K562 (cell line): ENCODE data around the gene FOXK2. TPM values are rescaled to one million over a fixed set of nuclear protein-coding genes. Genes with fewer than 3 reads are reported as not detected.

Experiments used
- L3MBTL2 ChIP-seq: fragments of 450-650 bp; IDR thresholded peaks from 2 replicates; pipeline ENCODE4 v1.6.1; 2016; ENCODE audit warnings: mild to moderate bottlenecking, moderate library complexity
- MTA1 ChIP-seq: fragments of 450-650 bp; IDR thresholded peaks from 2 replicates; pipeline ENCODE4 v1.6.1; 2017; ENCODE audit warnings: borderline replicate concordance
- SPI1 ChIP-seq: IDR thresholded peaks from 2 replicates; pipeline ENCODE4 v1.6.1; 2011; ENCODE audit warnings: low read depth, low read length, control low read depth, borderline replicate concordance
- ZNF134 ChIP-seq: fragments of 250-450 bp; sonication (Bioruptor Pico); conservative IDR thresholded peaks from 2 replicates; pipeline ENCODE4 v1.4.0; 2020
- ZNF778 ChIP-seq: fragments of 450-650 bp; formaldehyde crosslinking; IDR thresholded peaks from 2 replicates; pipeline ENCODE4 v1.4.0; 2020; ENCODE audit warnings: mild to moderate bottlenecking, moderate library complexity
- polyA plus RNA-seq, 8 experiments: library from polyadenylated mRNA; depleted of rRNA in 4 of 8; stranded (reverse) in 5 of 8; unstranded in 3 of 8; fragments of >200 nt; fragmentation: Nextera tagmentation in 2 of 8; fragmentation: Illumina TruSeq in 1 of 8; extraction: Ambion mirVana in 2 of 8; extraction: Trizol in 1 of 8; gene quantifications; 2 replicates each; pipeline versions ENCODE4 v1.2.1 to v1.2.3, GENCODE V29; 2011 to 2014; ENCODE audit warnings: inconsistent platforms in 1 of 8, missing spikeins in 1 of 8
- total RNA-seq, 7 experiments: library from RNA; depleted of rRNA in 6 of 7; stranded (reverse); fragments of >200 nt in 6 of 7; fragmentation: Illumina TruSeq in 2 of 7; extraction: Trizol in 2 of 7; gene quantifications; 2 replicates each; pipeline versions ENCODE4 v1.2.1 to v1.2.3, GENCODE V29; 2011 to 2021; ENCODE audit warnings: low replicate concordance in 1 of 7
- TF ChIP-seq, protein P1 (sequence below): fragments of 450-650 bp; IDR thresholded peaks from 2 replicates; pipeline ENCODE4 v1.6.1; 2016; ENCODE audit warnings: mild to moderate bottlenecking, moderate library complexity
- TF ChIP-seq, protein P2 (sequence below): sonication (generic); formaldehyde crosslinking; IDR thresholded peaks from 2 replicates; pipeline ENCODE4 v1.9.0; 2022; ENCODE audit warnings: mild to moderate bottlenecking, missing genetic modification reagents
- TF ChIP-seq, protein P3 (sequence below), 2 experiments: IDR thresholded peaks; 2 replicates each; pipeline ENCODE4 v1.6.1; 2011; ENCODE audit warnings: borderline replicate concordance in 1 of 2, control low read depth in 1 of 2, low read depth in 1 of 2, low read length in 1 of 2, mild to moderate bottlenecking in 1 of 2, mixed read lengths in 1 of 2, moderate library complexity in 1 of 2; ENCODE audit not compliant: insufficient read depth in 1 of 2, insufficient read length in 1 of 2, poor library complexity in 1 of 2, severe bottlenecking in 1 of 2; ENCODE audit errors: extremely low read depth in 1 of 2

The FOXK2 gene
- total and polyA plus RNA-seq, 9 of the 15 experiments (the other 6 are each of a cell fraction or from before 2014, with no cell fraction given): 3.0 to 86.0 (median 44.1) TPM

DNA sequence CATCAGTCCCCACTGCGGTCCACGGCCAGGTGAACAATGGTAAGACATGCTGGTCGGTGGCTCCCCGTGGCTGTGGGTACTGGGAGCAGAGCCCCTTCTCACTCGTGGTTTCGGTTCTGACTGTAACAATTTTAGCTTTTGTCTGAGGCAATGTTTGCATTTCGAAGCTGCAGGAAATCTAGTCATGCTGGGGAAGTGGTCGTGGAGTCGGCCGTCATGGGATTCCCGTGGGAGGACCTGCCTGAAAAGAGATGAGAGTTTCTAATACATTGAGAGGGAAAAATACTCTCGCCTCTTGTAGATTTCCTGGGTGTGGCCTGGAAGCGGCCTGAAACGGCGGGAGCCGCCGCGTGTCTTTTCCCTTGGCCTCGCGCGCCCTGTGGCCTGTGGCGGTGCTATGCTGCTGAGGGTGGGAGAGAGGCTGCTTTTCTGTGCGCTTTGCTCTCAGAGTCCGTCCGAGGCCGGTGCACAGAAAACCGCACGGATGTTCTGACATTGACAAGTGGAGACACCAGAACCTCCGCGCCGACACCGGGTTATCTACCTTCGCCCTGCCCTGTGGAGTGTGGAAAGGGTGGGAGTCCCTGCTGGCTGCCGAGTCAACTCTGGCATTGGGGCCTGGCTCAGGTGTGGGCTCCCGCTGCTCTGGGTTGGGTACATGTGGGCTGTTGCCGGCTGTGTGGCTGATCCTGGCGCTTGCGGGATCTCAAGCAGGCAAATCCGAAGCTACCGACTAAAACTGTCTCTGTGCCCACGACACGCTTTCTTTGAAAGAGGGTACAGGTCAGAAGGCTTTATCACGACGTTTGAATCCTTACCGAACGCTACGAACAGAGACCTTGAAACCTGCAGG is 67.9 kb downstream of the FOXK2 start (continued):
- TF ChIP-seq SPI1 (no peak), L3MBTL2 (peak; percentile 59), ZNF134 (CRISPR knock-in tag) (no peak), MTA1 (no peak), ZNF778 (CRISPR knock-in tag) (no peak)
- TF ChIP-seq, protein P1, sequence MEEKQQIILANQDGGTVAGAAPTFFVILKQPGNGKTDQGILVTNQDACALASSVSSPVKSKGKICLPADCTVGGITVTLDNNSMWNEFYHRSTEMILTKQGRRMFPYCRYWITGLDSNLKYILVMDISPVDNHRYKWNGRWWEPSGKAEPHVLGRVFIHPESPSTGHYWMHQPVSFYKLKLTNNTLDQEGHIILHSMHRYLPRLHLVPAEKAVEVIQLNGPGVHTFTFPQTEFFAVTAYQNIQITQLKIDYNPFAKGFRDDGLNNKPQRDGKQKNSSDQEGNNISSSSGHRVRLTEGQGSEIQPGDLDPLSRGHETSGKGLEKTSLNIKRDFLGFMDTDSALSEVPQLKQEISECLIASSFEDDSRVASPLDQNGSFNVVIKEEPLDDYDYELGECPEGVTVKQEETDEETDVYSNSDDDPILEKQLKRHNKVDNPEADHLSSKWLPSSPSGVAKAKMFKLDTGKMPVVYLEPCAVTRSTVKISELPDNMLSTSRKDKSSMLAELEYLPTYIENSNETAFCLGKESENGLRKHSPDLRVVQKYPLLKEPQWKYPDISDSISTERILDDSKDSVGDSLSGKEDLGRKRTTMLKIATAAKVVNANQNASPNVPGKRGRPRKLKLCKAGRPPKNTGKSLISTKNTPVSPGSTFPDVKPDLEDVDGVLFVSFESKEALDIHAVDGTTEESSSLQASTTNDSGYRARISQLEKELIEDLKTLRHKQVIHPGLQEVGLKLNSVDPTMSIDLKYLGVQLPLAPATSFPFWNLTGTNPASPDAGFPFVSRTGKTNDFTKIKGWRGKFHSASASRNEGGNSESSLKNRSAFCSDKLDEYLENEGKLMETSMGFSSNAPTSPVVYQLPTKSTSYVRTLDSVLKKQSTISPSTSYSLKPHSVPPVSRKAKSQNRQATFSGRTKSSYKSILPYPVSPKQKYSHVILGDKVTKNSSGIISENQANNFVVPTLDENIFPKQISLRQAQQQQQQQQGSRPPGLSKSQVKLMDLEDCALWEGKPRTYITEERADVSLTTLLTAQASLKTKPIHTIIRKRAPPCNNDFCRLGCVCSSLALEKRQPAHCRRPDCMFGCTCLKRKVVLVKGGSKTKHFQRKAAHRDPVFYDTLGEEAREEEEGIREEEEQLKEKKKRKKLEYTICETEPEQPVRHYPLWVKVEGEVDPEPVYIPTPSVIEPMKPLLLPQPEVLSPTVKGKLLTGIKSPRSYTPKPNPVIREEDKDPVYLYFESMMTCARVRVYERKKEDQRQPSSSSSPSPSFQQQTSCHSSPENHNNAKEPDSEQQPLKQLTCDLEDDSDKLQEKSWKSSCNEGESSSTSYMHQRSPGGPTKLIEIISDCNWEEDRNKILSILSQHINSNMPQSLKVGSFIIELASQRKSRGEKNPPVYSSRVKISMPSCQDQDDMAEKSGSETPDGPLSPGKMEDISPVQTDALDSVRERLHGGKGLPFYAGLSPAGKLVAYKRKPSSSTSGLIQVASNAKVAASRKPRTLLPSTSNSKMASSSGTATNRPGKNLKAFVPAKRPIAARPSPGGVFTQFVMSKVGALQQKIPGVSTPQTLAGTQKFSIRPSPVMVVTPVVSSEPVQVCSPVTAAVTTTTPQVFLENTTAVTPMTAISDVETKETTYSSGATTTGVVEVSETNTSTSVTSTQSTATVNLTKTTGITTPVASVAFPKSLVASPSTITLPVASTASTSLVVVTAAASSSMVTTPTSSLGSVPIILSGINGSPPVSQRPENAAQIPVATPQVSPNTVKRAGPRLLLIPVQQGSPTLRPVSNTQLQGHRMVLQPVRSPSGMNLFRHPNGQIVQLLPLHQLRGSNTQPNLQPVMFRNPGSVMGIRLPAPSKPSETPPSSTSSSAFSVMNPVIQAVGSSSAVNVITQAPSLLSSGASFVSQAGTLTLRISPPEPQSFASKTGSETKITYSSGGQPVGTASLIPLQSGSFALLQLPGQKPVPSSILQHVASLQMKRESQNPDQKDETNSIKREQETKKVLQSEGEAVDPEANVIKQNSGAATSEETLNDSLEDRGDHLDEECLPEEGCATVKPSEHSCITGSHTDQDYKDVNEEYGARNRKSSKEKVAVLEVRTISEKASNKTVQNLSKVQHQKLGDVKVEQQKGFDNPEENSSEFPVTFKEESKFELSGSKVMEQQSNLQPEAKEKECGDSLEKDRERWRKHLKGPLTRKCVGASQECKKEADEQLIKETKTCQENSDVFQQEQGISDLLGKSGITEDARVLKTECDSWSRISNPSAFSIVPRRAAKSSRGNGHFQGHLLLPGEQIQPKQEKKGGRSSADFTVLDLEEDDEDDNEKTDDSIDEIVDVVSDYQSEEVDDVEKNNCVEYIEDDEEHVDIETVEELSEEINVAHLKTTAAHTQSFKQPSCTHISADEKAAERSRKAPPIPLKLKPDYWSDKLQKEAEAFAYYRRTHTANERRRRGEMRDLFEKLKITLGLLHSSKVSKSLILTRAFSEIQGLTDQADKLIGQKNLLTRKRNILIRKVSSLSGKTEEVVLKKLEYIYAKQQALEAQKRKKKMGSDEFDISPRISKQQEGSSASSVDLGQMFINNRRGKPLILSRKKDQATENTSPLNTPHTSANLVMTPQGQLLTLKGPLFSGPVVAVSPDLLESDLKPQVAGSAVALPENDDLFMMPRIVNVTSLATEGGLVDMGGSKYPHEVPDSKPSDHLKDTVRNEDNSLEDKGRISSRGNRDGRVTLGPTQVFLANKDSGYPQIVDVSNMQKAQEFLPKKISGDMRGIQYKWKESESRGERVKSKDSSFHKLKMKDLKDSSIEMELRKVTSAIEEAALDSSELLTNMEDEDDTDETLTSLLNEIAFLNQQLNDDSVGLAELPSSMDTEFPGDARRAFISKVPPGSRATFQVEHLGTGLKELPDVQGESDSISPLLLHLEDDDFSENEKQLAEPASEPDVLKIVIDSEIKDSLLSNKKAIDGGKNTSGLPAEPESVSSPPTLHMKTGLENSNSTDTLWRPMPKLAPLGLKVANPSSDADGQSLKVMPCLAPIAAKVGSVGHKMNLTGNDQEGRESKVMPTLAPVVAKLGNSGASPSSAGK: peak; percentile 53; the same call in 1 of the 2 replicates
- TF ChIP-seq, protein P2, sequence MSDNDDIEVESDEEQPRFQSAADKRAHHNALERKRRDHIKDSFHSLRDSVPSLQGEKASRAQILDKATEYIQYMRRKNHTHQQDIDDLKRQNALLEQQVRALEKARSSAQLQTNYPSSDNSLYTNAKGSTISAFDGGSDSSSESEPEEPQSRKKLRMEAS: peak; percentile 63
- TF ChIP-seq, protein P3, sequence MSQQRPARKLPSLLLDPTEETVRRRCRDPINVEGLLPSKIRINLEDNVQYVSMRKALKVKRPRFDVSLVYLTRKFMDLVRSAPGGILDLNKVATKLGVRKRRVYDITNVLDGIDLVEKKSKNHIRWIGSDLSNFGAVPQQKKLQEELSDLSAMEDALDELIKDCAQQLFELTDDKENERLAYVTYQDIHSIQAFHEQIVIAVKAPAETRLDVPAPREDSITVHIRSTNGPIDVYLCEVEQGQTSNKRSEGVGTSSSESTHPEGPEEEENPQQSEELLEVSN (IDR thresholded peaks at IDR 0.05; ENCODE audit: borderline replicate concordance in 1 of 2, extremely low read depth in 1 of 2, insufficient read depth in 1 of 2, insufficient read length in 1 of 2, low read depth in 1 of 2, low read length in 1 of 2, poor library complexity in 1 of 2, severe bottlenecking in 1 of 2): peak; percentile 52 to 76
